ENCODE measurements around the gene USP9Y.

The USP9Y gene, protein sequence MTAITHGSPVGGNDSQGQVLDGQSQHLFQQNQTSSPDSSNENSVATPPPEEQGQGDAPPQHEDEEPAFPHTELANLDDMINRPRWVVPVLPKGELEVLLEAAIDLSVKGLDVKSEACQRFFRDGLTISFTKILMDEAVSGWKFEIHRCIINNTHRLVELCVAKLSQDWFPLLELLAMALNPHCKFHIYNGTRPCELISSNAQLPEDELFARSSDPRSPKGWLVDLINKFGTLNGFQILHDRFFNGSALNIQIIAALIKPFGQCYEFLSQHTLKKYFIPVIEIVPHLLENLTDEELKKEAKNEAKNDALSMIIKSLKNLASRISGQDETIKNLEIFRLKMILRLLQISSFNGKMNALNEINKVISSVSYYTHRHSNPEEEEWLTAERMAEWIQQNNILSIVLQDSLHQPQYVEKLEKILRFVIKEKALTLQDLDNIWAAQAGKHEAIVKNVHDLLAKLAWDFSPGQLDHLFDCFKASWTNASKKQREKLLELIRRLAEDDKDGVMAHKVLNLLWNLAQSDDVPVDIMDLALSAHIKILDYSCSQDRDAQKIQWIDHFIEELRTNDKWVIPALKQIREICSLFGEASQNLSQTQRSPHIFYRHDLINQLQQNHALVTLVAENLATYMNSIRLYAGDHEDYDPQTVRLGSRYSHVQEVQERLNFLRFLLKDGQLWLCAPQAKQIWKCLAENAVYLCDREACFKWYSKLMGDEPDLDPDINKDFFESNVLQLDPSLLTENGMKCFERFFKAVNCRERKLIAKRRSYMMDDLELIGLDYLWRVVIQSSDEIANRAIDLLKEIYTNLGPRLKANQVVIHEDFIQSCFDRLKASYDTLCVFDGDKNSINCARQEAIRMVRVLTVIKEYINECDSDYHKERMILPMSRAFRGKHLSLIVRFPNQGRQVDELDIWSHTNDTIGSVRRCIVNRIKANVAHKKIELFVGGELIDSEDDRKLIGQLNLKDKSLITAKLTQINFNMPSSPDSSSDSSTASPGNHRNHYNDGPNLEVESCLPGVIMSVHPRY (N-terminal part only)

DNA sequence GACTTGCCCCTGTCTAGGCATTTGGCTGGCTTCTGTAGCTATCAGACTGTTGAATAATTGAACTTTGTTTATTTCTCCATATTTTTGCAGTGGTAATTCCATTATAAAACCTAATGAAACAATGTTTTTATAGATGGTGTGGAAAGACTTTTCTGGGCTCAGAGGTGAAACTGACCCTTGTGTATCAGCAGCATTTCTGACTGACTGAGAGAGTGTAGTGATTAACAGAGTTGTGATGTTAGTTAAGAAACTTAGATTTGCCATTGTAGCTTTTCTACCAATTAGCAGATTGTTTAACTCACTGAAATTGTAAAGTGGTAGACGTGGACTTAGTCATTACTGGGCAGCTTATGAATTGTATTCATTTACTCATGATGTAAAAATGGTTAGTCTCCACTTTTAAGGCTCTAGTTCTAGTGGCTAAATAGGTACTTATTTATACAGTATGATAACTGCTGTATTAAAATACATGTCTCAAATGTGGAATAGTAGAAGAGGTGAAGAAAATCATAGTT lies at the start of gene USP9Y:
Gene USP9Y (plus strand): TSS at position 51 of the 515 bp plus-strand sequence. CDS start 8,217 bp downstream, outside the sequence.
- DNase-seq, result no peak

DNA sequence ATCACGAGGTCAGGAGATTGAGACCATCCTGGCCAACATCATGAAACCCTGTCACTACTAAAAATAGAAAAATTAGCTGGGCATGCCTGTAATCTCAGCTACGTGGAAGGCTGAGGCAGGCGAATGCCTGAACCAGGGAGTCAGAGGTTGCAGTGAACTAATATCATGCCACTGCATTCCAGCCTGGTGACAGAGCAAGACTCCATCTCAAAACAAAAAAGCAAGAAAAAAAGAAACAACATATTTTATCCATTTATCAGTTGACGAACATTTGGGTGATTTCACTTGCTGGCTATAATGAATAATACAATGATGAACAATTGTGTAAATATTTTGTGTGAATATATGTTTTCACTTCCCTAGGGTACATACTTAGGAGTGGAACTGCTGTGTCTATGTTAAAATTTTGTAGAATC lies 49.4 kb upstream of the USP9Y start:
- no peak for DNase-seq

DNA sequence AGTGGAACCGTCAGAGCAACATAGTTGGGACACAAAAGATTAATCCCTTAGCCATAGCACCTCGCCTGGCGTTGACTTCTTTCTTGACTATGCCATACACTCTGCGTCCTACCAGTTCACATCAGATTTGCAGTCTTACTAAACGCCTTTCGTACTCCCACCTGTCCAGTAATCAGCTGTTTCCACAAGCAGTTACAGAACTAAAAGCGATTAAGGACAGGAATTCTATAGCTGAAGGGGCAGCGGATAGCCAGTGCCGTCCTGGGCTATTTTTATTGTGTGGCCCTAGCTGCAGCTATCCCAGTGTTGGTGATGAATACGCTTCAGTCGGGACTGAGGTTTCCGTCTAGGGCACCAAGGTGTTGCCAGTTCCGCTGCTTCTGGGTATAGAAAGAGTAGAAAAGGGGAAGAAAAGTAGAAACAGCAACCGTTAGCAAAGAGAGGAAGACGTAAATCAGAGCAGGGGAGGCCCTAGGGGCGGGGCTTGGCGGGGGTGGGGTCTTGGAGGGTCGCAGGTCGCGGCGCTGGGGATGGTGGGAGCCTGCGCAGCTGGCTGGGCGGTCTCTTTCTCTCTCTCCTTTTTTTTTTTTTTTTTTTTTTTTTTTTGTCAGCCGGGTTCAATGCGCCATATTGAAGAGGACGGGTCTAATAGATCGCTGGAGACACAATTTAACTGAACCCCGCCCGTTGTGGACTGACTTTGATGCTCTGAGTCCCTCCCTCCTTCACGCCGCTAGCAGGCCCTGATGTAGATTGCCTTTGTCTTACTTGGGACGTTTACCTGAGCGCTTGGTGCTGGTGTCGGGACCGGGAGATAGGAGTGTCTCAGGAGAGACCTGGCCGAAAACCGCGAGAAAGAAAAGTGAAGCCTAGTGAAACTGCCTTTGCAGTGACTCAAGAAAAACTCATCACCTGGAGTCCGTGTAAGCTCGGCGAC lies 39.0 kb upstream of the USP9Y start:
- DNase-seq, result peak in 1 of 2 donors; percentile 88

DNA sequence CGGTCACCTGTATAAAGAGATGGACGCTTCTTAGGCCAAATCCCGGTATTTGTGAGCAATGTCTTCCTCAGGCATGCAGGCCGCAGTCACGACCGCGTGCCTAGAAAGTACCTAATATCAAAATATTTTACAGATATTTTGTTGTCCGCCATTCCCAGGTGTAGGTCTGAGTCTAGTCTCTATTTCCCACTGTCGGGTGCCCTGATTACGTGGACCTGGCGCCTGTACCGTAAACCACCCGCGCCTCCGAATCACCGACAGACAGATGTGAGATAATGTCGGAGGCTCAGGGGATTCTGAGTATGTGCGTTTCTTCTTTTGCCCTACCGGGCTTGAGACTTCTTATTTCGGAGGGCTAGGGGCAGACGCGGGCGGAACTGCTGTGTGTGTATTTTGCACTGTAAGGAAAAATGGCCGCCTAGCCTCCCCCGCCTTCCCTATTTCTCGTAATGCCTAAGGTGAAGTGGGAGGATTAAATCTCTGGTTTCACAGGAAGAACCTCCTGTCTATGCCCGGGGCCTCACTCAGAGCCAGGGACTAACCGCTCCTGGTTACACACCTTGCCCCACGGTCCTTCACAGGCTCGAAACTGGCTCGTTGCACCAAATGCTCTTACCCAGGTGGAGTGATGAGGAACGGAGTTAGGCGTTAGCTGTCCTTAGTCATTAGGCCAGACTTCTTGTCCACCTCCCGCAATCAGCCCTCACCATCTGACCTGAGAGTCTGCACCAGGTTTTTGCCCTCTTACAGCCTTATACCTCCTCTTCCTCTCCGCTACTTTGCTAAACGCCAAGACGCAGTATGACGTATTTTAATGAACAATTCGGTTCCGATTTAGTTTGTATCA lies 38.1 kb upstream of the USP9Y start:
- DNase-seq, result peak in 1 of 2 donors; percentile 72

DNA sequence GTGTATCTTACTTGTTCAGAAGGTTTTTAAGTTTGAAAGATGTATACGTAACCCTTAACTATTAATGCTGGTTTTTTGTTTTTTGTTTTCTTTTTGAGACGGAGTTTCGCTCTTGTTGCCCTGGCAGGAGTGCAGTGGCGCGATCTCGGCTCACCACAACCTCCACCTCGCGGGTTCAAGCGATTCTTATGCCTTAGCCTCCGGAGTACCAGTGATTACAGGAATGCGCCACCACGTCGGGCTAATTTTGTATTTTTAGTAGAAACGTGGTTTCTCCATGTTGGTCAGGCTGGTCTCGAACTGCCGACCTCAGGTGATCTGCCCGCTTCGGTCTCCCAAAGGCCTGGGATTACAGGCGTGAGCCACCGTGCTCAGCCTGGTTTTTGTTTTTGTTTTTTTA lies 37.2 kb upstream of the USP9Y start:
- DNase-seq, result peak in 1 of 2 donors; percentile 31

DNA sequence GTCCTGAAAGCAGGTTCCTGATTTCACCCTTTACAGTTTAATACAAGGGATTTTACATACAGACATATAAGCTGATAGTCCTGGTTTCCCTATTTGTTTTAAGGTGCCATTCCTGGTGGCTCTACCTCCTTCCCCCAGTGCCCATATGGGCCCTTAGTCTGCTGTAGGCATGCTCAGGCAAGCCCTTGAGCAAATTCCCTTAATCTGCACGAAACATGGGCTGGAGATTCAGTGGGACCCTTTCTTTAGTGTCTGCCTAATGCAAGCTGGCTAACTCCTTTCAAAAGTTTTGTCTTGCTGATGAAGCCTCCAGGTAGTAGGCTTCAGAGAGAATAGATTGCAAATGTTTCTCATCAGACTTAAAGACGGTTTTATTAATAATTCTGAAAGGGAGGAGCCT lies 22.9 kb upstream of the USP9Y start:
- DNase-seq, result no peak

DNA sequence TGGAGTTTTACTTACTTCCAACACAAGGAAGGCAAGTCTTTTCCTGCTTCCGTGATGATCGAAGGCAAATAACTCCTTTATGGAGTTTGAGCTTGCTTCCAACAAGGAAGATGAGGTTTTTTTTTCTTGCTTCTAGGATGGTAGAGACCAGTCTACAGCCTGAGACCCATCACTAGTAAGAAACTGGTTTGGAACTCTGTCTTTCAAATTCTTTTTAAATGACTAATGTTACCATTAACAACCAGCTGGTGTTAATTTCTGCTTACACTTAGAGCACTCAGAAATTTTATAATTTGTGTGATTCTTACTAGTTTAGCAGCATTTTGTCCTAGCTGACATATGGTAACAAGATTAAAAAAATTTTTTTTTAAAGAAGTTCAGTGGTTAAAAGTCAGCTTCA lies 19.5 kb upstream of the USP9Y start:
- no peak for DNase-seq

DNA sequence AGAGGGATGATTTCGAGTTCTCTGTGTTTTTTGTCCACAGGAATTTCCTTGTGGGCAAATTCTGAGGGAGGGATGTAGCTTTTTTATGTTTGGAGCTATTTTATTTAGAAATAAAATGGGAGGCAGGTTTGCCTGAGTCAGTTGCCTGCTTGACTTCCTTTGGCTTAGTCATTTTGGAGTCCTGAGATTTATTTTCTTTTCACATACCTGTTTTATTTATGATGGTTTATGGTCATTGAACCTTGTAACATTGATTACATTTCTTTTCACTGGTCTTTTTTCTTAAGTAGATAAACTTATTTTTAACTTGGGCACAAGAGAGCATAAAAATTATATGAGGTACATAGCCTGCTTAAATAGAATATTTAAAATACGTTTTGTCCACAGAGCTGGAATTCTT lies 12.7 kb upstream of the USP9Y start:
- DNase-seq, result no peak

DNA sequence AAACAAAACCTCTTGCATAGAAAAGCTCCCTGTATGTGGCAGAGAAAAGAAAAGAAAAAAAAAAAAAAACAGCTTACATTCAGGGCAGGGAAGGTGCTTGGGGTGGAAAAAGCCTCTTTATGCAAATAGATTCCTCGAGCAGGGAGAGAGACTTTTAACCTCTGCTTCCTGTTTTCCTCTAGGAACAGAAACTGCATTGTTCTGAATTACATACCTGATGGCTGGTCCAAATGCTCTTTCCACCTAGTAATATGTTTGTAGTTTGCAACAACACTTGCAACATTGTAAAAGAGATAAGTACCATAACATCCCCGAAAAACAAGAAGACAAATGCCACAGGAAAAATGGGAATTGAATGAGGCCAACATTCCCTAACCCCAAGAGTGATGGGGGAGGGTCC lies 944 bp upstream of the USP9Y start:
- DNase-seq, result no peak

DNA sequence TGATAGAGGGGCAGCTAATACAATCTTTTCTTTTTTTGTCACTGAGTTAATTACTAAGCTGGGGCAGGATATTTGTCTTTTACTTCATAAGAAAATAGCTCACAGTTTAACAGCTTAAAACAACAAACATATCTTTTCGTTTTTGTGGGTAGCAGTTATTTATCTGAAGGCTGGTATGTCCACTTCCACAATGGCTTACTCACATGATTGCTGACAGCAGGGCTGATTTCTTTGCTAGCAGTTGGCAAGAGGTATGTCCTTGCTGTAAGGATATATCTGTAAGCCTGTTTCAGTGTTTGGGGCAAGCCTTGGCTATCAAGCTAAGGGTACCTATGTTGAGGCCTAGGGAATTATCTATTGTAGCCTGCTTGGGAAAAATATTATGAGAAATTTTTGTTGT lies 1.1 kb downstream of the USP9Y start:
- DNase-seq, result no peak

DNA sequence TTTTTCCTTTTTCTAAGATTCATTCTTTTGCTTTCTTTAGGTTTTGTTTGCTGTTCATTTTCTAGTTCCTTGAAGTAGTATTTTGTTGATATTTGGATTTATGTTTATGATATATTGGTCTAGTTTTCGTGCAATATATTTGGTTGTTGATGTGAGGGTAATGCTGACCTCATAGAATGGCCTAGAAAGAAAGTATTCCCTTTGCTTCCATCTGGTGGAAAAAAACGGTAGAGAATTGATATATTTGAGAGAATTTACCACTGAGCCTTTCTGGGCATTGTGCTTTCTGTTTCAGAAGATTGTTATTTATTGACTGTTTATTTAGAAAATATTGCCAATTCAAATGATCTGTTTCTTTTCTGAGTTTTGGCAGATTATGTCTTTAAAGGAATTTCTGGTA lies 9.4 kb downstream of the USP9Y start:
- DNase-seq, result no peak

DNA sequence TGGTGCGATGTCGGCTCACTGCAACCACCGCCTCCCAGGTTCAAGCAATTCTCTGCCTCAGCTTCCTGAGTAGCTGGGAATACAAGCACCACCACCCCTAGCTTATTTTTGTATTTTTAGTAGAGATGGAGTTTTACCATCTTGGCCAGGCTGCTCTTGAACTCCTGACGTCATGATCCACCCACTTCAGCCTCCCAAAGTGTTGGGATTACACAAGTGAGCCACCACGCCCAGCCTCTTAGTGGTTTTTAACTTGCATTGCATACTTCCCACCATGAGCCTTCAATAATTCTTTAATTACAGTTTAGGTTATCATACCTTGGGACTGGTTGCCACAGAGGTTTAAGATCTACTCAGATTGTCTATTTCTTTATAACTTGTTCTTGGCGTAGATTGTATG lies 14.3 kb downstream of the USP9Y start:
- DNase-seq, result no peak

DNA sequence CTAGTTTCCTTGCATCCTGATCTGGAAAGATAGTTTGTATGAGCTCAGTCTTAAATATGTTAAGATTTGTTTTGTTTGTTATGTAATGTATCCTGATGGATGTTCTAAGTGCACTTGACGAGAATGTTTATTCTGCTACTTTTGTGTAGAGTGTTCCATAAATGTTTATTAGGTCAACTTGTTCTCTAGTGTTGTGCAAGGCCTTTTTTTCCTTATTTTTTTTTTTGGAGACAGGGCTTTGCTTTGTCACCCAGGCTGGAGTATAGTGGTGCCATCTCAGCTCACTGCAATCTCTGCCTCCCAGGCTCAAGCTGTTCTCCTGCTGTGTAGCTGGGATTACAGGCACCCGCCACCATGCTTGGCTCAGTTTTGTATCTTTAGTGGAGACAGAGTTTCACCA lies 28.7 kb downstream of the USP9Y start:
- DNase-seq, result no peak

DNA sequence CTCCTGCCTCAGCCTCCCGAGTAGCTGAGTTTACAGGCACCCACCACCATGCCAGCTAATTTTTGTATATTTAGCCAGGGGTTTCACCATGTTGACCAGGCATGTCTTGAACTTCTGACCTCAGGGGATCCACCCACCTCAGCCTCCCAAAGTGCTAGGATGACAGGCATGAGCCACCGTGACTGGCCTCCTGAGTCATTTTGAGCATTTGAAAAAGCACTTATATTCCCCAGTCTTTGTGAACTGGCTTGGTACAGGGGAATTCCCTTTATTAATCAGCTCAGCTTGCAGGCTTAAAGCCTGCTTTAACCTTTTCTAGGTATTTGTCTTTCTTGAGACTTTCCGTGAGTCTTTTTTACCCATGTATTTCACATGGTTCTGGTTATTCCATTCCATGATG lies 32.6 kb downstream of the USP9Y start:
- no peak for DNase-seq

DNA sequence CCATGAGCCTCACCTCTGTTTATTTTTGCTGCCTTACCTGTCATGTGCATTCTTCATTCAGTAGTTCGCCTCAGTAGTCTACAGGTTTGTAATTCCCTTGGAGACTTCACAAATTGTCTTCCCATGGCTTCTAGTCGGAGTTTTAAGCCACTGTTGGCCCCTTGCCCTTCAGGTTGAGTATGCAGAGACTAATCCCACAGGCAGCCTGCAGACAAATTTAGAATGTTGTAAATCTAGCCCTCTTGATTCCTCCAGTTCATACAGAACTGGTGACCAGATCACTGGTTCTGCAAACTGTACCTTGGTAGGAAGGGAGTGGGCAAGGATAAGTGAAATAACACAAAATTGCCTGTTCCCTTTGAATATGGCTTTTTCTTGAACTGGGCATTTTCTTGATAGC lies 33.0 kb downstream of the USP9Y start:
- no peak for DNase-seq

DNA sequence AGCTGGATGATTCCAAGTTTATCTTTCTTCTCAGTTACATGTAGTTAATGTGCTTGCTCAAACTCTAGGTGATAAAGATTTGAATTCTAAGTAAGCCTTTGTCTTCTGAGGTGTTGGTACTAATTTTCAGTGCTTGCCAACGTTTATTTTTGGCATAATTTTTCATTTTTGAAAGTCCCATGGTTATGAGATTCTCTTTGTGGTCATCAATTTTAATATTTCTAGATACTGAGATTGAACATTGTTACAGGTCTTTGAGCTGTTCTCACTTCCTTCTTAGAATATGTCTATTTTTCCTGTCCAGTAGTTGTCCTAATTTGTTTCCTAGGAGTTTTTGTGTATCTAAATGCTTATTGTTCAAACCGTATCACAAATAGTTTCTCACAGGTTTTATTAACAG lies 40.4 kb downstream of the USP9Y start:
- DNase-seq, result no peak

DNA sequence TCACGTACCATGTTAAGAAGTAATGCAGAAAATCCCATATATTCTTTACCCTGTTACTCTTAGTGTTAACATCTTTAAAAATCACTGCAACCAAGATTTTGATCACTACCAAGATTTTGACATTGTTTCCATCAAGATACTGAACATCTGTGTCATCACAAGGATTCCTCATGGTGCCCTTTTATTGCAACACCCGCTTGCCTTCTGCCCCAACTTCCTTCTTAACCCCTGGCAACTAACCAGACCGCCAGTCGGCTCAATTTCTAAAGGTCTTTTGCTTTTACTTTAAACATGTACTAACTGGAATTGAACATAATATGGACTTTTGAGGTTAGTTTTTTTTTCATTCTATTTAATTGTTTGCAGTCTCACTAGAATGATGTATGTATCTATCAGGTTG lies 41.7 kb downstream of the USP9Y start:
- DNase-seq, result no peak

DNA sequence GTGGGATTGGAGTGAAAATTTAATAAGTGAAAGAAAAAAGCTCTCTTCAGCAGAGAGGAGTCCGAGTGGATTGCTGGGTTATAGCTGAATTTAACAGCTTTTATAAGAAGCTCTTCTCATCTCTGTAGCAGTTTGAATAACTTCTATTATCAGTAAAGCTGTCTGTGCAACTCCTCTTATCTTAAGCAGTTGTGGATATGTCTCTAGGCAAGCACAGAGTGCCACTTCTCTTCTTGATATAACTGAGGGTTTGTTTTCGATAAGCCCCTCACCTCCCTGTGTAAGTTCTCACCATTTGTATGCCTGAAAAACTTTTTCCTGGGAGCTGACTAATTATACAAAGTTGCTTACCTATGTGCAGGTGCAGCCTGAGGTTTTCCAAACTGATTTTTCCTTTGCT lies 43.1 kb downstream of the USP9Y start:
- DNase-seq, result no peak

DNA sequence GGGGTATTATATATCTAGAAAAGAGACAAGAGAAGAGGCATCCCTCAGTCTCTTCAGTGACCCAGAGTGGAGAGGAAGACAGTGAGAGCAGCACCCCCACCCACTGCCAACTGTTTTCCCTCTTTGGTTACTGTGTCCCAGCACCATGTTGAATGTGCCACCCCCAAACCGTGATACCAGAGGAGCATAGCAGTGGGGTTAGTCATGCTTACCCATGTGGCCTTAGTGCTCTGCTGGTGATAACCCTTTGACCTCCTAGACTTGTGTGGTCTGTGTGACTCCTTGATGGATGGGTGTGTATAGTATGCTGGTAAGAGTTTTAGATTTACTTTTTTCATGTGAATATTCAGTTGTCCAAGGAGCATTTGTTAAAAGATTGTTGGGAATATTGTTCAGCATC lies 48.3 kb downstream of the USP9Y start:
- DNase-seq, result no peak

DNA sequence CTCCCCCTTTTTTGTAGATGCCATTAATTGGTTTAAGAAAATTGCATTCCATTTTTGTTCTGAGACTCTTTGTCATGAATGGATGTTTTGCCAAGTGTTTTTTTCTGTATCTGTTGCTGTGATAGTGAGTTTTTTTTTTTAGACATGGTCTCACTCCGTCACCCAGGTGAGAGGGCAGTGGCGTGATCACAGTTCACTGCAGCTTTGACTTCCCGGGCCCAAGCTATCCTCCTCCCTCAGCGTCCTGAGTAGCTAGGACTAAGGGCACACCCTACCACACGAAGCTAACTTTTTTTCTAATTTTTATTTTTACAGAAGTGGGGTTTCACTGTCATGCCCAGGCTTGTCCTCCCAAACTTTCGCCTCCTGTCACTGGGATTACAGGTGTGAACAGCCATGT lies 51.8 kb downstream of the USP9Y start:
- no peak for DNase-seq

DNA sequence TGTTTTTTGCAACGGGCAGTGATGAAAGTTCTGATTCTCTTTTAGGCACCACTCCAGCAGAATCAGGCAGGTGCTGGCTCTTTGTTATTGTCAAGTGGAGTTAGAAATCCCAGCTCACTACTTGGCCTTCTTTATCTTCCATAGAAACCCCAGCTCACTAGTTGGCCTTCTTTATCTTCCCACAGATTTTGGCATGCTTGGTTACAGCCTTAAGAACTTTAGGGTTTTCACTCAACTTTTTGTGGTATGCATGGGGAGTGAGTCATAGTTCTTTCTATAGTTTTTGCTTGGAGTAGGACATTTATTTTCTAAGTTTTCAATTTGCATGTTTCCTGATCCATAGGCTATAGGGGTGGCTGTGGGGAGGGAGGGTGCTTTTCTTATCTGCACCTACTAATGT lies 55.0 kb downstream of the USP9Y start:
- no peak for DNase-seq
